ENCODE results near the gene CORO2B. TPM values are rescaled to one million over a fixed set of nuclear protein-coding genes. Genes with fewer than 3 reads are reported as not detected.

CORO2B gene
- total RNA-seq, 1 donor from 2014 or later, result 6.6 TPM

DNA sequence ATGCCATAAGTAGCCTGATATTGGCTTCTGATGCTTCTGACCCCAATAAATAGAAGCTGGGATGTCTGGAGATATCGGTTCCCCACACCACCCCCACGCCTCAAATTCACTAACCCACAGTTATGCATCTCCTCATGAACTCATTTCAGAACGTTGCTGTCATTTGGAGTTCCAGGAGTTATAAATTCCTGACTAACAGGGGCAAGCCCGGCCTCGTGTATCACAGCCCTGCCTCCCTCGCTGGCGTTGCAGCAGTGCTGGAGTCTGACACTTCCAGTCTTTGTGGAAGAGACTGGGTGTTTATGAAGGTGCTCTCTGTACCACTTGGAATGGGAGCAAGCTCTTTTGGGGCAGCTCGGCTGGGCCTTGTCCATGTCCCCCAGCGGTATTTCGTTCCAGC lies 140.9 kb downstream of the CORO2B start:
- no peak for DNase-seq
- ATAC-seq (ENCODE audit: poor library complexity), result no peak
- intact Hi-C loops (cut with DNase I), result no loop called here

DNA sequence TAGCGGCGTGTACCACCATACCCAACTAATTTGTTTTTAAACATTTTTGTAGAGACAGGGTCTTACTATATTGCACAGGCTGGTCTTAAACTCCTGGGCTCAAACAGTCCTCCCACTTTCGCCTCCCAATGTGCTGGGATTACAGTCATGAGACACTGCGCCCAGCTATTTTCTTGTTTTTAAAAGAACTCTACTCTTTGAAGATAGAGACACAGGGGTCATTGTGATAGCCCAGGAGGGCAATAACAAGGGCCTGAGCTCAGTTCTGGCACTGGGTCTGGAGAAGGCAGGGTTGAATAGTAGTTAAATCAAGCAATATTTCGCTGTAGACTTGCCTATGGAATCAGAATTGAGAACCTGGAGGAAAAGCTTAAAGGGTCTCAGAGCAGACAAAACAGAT lies 143.1 kb downstream of the CORO2B start:
- intact Hi-C loops (cut with DNase I), result no loop called here
- ATAC-seq (ENCODE audit: poor library complexity) (no peak), DNase-seq (no peak)

DNA sequence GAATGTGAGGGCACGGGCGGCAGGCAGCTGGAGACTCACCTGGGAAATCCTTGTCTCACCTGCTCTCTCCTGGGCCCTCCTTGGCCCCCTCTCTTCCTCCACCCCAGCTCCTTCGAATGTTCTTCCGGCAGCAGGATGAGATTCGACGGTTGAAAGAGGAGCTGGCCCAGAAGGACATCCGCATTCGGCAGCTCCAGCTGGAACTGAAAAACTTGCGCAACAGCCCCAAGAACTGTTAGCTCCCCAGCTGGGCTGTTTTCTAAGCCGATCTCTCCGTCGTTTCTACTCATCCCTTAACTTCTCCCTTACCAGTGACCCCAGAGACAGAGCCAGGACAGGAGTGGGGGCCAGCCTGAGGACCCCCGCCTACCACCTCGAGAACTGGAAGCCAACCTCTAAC lies 146.9 kb downstream of the CORO2B start:
- DNase-seq (peak; percentile 76), ATAC-seq (ENCODE audit: poor library complexity) (peak; percentile 65)
- intact Hi-C loops (cut with DNase I), result loop anchor here (5.0 kb wide), 1 partner anchor 152 kb away; no protein-coding TSS in a partner anchor

DNA sequence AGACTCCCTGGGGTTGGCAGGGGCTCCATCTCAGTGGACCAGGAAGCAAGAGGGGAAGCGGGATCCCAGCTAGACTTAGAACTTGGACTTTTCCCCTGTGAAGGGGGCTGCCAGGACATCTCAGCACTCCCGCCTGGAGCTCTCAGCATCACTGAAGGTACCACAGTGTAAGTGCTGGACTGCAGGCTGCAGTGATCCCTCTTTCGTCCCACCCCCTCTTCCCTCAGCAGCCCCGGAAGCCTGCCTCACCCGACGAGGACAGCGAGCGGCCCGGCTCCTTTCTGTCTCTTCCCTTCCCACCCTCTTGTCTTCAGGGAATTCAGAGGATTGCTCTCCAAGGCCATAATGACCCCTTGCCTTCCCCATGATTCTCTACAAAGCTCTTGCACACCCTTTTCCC lies 147.5 kb downstream of the CORO2B start:
- intact Hi-C loops (cut with DNase I), result loop anchor here (5.0 kb wide), 1 partner anchor 151 kb away; no protein-coding TSS in a partner anchor
- no peak for ATAC-seq (ENCODE audit: poor library complexity)
- DNase-seq, result no peak

DNA sequence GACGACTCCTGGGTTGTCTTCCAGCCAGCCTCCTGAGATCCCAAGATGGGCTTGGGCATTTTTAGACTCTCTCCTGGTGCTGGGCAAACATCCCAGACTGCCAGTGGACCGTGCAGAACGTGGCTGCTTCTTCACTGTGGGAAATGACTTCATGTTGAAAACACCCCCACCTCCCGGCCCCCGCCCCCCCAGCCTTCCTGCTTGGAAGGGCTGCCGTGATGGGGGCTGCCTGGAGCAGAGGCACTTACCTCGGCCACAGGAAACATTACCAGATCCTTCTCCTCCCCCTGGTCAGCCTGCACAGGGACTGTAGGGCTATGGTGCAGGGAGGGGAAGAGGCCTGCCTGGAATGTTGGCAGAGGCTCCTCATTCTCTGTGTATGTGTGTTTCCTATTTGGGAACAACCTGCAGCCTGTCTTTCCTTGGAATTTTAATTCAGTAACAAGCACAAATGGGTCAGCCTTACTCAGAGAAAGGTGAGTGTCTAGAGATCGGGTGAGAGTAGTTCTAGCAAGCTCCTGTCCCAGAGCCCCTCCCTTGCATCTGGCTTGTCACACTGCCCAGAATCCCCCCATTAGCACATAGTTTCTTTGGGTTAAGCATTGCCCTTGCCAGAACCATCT lies 151.1 kb downstream of the CORO2B start:
- intact Hi-C loops (cut with DNase I), result loop anchor here (5.0 to 10.0 kb wide), 2 partner anchors 95 to 147 kb away; partner anchors contain the start of gene ANP32A
- DNase-seq, result peak; percentile 61
- peak; percentile 74 for ATAC-seq (ENCODE audit: poor library complexity)

DNA sequence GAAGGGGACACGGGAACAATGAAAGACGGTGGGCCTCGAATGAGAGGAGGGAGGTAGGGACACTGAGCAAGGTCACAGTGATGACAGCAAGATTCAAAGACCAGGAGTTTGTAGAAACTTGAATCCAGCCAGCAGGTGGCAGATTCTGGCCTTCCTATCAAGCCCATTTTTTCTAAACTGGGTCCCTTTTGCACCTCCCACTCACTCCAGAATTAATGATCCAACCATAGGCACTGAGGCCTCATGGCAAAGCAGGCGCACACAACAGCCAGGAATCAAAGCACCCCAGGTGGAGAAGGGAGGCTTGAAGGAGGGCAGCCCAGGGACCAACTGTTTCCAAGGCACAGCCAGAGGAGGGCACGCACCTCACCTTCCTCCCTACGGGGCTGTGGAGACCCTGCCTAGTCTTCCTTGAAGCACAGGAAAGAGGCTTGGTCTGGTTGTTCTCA lies 151.7 kb downstream of the CORO2B start:
- peak; percentile 50 for ATAC-seq (ENCODE audit: poor library complexity)
- DNase-seq, result no peak
- intact Hi-C loops (cut with DNase I), result loop anchor here (10.0 kb wide), 1 partner anchor 94 kb away; the partner anchor contains the start of gene ANP32A

DNA sequence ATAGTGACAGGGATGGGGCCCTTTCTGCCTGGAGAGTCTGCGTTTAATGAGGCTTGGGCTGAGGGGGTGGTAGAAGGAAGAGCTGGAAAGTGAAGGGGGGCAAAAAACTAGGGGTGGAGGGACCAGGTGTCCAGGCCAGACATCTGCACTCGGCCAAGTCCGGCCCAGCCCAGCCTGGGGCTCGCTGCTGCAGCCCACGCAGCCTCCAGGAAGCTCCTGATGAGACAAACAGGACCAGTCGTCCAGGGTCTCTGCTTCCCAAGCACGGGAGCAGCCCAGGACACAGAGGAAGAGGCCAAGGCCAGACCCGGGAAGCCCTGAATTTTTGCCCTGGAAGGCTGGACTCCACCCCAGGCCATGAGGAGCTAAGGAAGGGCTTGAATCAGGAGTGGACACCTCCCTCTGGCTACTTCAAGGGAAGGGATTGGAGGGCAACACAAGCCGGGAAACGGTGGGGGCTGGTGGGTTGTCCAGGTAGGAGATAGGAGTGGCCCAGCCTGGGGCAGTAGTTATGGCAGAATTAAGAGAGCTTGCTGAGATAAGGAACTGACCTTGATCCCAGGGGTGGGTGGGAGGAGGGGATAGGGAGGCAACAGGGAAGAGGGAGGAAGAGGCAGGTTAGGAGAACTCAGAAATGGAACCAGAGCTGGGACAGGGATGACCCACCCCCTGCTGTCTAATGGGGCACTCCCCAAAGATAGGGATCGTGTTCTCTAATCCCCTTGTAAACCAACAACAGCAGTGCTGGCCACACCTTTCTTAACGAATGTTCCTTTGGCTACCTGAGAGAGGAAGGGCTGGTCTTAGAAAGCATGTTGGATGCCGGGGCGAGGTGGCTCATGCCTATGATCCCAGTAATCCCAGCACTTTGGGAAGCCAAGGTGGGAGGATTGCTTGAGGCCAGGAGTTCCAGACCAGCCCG lies 152.4 kb downstream of the CORO2B start:
- ATAC-seq (ENCODE audit: poor library complexity) (peak; percentile 32), DNase-seq (peak; percentile 56)
- intact Hi-C loops (cut with DNase I), result loop anchor here (10.0 kb wide), 1 partner anchor 94 kb away; the partner anchor contains the start of gene ANP32A

DNA sequence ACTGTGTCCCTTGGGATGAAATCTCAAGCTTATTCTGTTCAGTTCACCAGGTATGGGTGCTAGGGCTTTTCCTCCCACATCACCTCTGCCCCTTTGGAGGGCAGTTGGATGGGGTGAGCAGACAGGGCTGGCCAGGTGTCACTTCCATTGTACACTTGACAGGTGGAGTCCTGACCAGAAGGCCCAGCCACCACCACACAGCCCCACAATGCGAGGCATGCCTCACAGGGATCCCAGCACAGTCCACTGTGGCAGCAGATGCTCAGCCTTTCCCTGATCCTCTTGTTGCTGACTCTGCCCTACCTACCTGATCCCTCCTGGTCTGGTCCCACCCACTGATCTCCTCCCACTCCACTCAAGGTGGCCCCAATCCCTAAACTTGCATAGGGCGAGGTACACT lies 153.7 kb downstream of the CORO2B start:
- DNase-seq (no peak), ATAC-seq (ENCODE audit: poor library complexity) (no peak)
- intact Hi-C loops (cut with DNase I), result loop anchor here (10.0 kb wide), 1 partner anchor 92 kb away; the partner anchor contains the start of gene ANP32A

DNA sequence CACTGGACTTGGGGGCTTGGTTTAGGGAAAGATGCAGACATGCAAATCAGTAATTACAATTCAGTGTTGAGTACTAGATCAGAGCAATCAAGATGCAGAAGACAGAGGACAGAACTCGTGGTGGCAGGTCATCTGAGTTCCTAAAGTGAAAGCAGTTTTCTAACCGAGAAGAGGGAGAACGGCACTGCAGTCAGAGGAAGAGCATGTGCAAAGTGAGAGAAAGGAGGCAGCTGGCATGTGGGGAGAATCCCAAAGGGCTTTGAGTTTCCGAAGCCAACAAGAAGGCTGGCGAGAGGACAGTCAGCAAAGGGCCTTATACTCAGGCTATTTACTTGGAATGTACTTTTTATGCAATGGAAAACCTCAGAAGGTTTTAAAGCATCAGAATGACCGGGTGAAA lies 154.9 kb downstream of the CORO2B start:
- intact Hi-C loops (cut with DNase I), result loop anchor here (10.0 kb wide), 1 partner anchor 91 kb away; the partner anchor contains the start of gene ANP32A
- ATAC-seq (ENCODE audit: poor library complexity), result no peak
- DNase-seq, result no peak

DNA sequence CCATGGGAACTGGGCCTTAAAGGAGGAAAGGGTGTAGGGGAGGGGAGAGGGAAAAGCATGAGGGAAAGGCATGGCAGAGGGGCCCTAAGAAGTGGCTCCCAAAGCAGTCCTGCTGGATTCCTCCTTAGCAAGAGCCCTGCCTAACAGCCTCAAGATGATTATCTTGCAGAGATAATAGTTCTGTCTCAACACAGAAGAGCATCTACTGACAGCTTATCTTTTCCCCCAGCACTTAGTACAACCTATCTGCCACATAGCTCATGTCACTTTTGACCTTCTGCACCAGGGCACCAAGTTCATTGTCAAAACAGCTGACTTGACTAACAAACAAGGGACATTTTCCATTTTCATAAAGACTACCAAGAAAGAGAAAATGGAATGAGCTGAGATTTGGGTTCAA lies 155.6 kb downstream of the CORO2B start:
- ATAC-seq (ENCODE audit: poor library complexity) (no peak), DNase-seq (no peak)
- intact Hi-C loops (cut with DNase I), result loop anchor here (10.0 kb wide), 1 partner anchor 90 kb away; the partner anchor contains the start of gene ANP32A

DNA sequence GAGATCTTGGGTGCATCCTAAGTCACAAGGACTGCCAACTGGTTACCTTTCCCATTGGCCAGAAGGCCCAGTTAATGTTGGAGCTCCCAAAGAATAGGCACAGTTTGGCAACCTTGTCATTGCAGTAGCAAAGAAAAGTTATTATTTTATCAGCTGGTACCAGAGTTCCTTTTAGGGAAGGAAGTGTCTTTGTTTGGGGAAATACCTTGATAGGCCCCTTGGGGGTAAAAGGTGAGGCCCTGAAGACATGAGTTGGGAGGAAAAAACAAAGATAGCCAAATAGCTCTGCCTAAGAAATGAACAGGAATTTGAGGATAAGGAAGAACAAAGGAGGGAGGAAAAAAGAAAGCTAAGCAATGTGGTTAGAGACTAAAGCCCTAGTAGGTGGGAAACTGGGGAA lies 156.1 kb downstream of the CORO2B start:
- intact Hi-C loops (cut with DNase I), result loop anchor here (10.0 kb wide), 1 partner anchor 90 kb away; the partner anchor contains the start of gene ANP32A
- DNase-seq, result no peak
- ATAC-seq (ENCODE audit: poor library complexity), result no peak

DNA sequence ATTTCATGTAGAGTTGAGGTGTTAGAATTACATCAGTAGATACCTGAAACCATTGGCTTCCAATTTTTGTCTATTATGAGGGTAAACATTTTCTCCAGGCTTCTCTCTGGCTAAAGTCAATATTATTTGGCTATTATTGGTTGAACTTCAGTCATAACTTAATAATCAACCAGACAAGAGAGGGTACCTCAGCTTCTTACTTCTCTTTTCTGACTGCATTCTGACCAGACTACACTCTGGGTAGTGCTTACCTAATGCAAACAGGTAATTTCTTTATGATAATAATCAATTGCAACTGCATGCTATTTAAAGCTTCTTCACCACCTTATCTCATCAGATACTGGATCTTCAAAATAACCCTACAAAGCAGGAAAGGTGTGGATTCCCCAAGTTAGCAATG lies 156.8 kb downstream of the CORO2B start:
- intact Hi-C loops (cut with DNase I), result loop anchor here (10.0 kb wide), 1 partner anchor 89 kb away; the partner anchor contains the start of gene ANP32A
- ATAC-seq (ENCODE audit: poor library complexity) (no peak), DNase-seq (no peak)

DNA sequence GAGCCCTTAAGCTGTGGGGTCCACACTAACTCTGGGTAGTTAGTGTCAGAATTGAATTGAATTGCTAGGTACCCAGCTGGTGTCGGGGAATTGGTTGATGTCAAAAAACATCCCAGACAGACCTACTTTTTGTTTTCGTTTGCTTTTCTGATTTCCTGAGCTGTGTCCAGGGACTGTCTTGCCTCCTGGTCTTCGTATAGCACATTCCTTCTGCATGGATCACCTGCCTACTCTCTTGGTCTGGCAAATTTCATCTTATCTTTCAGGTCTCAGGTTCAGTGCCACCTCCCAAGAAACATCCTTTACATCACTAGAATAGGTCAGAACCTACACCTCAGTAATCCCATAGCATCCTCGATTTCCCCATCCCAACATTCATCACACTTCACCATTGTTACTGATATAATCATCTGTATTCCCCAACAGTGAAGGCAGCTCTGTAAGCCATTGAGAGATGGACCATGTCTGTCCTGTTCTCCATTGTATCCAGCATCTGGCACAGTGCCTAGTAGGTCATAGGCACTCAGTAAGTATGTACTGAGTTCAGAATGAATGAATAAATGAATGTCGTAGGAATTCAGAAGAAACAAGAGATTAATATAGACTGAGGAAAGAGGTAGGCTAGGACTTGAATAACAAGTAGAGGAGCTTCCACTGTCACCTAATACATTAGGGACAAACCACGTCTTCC lies 160.7 kb downstream of the CORO2B start:
- intact Hi-C loops (cut with DNase I), result loop anchor here (10.0 kb wide), 1 partner anchor 85 kb away; the partner anchor contains the start of gene ANP32A
- ATAC-seq (ENCODE audit: poor library complexity), result no peak

DNA sequence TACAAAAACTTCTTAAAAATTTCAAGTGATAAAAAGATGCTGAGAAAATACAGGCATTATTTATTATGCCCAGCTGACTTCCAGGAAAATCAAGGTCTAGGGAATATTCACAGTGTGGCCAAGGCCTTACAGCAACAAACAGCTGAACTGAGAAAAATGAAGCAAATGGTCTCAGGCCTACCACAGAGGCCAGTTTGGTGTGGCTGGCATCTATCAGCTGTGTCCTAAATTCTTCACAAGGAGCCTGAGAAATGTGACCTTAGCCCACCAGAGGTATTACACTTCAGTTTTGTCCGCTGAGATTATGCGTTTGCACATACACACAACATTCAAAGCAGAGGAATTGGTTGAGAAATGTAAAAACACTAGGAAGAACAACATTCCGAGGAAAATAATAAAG lies 164.5 kb downstream of the CORO2B start:
- no peak for DNase-seq
- intact Hi-C loops (cut with DNase I), result no loop called here
- no peak for ATAC-seq (ENCODE audit: poor library complexity)

More for the DNA sequence above, 160.7 kb downstream of the CORO2B start:
- no peak for DNase-seq

DNA sequence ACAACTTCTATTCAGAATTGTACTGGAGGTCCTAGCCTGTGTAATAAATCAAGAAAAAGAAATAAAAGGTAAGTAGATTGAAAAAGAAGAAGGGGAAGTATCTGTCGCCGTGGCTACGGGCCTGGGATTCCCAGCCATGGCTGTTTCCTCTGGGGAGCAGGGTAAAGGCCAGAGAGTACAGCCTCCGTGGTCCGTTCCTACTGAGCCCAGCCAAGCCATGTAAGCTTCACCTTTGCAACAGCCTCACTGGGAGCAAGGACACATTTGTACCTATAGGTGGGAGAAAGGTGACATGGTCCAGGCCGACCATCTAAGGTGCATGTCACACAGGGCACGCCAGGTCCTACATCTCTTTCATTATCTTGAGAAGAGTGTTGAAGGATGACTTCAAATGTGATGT lies 170.6 kb downstream of the CORO2B start:
- DNase-seq, result no peak
- peak; percentile 25 for ATAC-seq (ENCODE audit: poor library complexity)
- intact Hi-C loops (cut with DNase I), result no loop called here

DNA sequence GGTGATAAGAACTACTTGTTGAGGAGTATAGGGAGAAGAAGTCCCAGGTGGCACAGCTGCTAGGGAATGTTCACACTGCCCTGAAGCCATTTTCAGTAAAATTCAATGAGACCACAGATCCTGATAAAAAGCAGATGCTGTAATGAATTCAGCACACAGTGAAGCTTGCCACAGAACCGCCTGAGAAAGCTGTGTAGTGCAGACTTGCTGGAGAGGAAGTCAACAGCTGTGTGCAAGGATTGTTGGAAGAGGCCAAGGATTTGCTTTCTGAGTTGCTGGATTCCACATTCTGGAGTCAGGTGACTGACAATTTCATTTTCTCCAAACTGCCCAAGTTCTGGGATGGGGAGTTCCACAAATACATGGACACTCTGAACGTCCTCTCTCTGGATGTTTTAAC lies 171.0 kb downstream of the CORO2B start:
- intact Hi-C loops (cut with DNase I), result no loop called here
- peak; percentile 56 for ATAC-seq (ENCODE audit: poor library complexity)
- no peak for DNase-seq

DNA sequence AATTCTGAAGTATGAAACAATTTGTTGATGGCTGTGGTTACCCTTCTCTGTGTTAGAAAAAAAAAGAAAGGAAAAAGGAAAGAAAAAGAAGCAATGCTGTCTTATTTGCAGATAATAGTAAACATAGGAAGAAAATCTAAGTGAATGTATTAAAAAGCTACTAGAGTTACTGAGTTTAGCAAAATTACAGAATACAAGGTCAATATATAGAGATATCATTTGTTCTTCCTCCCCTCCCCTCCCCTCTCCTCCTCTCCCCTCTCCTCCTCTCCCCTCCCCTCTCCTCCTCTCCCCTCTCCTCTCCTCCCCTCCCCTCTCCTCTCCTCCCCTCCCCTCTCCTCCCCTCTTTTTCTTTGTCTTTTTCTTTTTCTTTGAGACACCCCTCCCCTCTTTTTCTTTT lies 172.8 kb downstream of the CORO2B start:
- no peak for DNase-seq
- intact Hi-C loops (cut with DNase I), result no loop called here

DNA sequence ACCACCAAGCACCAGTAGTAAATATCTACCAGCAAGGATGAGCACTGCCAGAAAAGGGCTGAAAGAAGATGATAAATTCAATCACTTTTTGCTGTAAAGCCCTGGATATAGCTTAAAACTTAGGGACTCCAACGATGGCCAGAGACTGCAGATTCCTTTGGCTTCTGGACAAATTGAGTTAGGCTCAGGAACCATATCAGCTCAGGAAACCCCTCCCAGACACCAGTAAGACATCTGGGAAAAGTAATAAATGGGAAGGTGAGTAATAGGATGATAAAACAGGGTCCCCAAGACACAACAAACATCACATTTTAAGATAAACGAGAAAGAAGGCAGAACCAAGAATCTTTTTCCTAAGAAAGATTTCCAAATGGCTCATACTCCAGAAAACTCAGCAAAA lies 176.9 kb downstream of the CORO2B start:
- no peak for DNase-seq
- ATAC-seq (ENCODE audit: poor library complexity), result no peak
- intact Hi-C loops (cut with DNase I), result no loop called here

More for the DNA sequence above, 172.8 kb downstream of the CORO2B start:
- ATAC-seq (ENCODE audit: poor library complexity), result no peak

Measured in Right ventricle myocardium superior (tissue), 1 donor.